ENCODE measurements around the gene PNKD.
A peak's percentile ranks its signal among the peaks of the same experiment; 100 is the strongest.

PNKD gene

GRCh38 chr2:218256612-218257350 lies 13.5 kb upstream of the PNKD start:
- DNase-seq (ENCODE audit: low read depth, low spot score) = no peak

DNA sequence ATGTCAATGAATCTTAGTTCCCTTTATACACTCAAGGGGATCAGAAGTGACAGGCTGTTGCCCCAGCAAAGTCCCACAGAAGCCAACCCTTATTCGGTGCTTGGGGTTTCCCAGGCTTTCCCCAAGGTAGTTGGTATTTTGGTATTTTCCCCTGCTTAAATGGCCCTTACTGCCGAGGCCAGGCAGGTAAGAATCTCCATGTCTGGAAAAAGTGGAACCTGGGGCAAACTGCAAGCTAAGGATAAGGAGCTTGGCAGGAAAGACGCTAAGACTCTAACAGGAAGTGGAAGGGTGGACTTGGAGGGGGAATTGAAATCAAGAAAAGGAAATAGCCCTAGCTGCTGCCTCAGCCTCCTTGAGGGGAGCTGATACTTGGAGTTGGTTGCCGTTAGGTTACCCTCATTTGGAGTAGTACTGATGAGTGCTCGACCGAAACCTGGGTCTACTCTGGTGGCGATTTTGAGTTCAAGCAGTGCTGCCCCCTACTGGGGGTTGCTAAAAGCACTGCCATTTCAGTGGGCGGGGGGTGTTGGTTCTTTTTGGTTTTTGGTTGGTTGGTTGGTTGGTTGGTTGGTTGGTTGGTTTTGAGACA lies 12.8 kb upstream of the PNKD start:
- peak; percentile 32 for DNase-seq (ENCODE audit: low read depth, low spot score)

DNA sequence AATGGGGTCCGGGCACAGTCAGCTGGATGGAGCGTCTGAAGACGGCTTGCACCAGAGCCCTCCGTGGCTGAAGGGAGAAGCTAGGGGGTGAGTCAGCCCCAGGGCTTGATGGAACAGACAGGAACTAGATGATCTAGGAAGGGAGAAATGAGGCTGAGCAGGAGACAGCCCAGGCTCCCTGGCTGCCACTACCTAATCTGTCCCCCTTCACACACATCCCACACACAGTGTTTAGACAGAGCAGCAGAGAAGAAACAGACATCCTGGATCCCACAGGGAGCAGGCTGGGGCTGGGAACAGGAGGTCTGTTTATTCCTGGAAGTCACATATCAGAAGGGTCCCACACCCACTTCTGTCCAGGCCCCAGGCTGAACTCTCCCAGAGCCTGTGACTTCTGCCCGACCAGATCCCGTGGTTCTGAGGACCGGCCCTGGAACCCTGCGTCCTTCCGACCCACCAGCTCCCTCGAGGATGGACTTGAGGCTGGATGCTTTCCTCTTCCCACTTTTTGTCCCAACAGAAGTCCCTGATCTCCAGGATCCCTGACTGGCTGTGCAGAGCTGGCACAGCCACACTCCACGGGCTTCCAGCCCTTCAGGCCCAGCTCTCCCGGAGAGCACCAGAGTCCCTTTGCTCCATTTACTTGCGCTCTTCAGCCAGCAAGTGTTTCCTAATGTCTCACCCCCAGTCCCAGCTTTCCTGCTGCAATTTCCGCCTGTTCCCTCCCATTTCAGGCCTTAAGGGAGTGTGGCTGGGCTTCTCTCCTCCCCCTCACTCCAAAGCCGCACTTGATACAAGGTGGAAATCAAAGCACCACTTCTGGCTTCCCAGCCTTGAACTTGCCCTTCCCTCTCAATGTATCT lies 11.0 kb upstream of the PNKD start:
- no peak for DNase-seq (ENCODE audit: low read depth, low spot score)

DNA sequence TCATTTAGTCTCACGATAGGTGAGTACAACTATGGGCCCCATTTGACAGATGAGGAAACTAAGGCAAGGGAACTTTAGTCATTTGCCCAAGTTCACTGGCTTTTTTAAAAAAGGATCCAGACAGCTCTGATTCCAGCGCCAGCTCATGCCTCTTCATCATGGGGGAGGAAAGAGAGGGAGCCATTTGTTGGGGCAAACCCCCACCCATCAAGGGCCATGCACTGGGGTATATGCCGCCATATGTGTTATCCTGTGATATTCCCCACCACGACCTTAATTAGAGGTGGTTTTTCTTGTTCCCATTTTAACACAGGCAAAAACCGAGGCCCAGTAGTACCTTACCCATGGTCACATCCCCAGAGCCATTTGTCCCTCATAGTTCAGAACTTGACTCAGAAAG lies 10.2 kb upstream of the PNKD start:
- no peak for DNase-seq (ENCODE audit: low read depth, low spot score)

DNA sequence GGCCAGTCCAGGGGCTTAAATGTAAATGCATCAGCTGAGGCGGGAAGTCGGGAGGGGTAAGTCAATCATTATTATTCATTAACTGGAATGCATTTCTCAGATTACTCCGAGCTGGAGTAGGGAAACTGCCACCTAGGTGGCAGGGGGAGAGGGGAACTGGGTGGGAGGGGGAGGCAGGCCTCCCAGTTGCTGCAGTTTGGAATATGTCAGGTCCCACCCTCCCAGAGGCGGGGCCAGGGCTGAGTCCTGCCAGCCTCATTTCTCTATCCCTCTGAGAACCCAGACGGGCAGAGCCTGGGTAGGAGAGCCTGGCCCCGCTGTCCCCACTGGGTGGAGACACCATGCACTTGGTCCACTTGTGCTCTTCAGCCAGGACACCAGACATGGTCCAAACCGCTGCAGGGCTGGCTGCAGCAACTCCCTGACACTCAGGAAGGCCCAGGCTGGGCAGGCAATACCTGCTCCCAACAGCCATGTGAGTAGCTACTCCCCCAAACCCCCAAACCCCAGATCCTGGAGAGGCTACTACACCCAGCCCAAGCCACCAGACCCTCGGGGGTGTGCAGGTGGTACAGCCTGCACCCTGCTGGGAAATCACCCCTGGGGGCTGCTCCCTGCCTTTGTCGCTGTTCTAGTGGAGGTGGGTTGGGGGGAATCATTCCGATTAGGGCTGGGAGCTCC lies 9.4 kb upstream of the PNKD start, which contains the start of gene GPBAR1:
Gene GPBAR1 (plus strand): TSS at position 274 of the 681 bp plus-strand sequence. CDS start 1,710 bp downstream, outside the sequence.
- DNase-seq (ENCODE audit: low read depth, low spot score) = no peak

DNA sequence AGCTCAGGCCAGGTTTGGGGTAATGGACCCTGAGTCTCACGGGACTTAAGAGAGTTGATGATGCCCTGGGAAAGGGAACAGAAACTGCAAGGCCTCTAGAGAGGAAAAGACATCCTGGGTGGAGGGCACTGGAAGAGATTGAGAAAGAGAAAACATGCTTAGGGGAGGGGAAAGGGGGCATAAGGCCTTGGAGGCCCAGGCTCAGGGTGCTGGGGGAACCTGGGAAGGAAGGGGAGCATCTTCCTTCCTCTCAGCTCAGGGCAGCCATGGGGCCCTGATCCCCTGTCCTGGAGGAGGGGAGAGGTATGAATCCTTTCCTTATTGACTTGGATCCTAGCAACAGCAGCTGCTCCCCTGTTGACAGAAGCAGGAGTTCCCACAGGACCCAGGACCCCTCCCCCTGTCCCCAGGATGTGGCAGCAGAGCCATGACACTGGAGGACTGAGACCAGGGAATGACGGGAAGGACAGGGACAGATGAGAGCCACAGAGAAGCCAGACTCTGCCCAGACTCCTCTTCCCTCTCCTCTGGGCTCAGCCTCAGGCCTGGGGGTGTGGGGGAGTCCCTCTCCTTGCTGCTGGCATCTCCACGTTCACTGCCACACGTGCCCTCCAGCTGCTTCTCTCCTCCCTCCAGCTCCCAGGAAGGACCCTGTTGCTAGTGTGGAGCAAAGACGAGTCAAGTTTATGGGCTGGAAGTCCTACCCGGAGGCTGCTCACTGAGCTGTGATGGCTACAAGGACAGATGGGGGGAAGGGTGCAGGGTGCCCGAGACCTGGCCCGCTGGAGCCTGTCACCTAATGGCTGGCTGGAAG lies 8.7 kb upstream of the PNKD start:
- no peak for DNase-seq (ENCODE audit: low read depth, low spot score)

GRCh38 chr2:218262237-218262600 lies 8.1 kb upstream of the PNKD start:
- no peak for DNase-seq (ENCODE audit: low read depth, low spot score)

- no peak for DNase-seq (ENCODE audit: low read depth, low spot score)
These were observed 7.4 kb upstream of the PNKD start for GRCh38 chr2:218262631-218263586.

DNA sequence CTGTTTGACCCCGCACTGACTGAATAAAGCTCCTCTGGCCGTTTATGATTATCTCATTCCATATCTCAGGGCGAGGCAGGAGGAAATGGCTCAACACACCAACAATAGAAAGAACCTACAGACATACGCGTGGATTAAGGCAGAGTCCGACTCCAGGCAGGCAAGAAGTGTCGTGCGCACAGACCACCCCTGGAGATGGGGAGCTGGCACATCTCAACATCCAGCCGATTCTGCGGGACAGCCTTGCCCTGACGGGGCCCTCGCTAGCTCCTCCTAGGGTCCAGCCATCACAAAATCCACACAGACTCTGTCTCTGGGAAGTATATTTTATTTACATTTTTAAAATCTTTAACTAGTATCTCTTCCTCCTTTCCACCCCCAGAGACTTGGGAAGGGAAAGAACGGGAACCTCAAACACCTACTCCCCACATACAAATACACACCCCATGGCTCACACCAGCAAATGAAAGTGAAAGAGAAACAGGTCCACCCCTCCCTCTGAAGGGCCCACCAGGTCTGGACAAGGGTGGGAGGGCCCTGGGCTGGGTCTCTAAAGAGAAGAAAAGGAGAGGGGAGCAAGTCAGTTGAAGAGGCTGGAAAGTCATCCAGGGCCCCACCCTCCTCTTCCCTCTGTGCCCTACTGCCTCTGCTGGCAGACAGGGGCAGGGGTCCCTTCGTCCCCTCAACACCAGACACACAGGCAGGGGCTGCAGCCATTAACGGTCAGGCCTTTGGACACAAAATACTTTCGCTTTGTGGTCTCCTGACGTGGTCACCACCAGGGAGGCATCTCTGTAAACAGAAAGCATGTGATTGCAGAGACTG lies 6.3 kb upstream of the PNKD start:
- DNase-seq (ENCODE audit: low read depth, low spot score) = no peak

DNA sequence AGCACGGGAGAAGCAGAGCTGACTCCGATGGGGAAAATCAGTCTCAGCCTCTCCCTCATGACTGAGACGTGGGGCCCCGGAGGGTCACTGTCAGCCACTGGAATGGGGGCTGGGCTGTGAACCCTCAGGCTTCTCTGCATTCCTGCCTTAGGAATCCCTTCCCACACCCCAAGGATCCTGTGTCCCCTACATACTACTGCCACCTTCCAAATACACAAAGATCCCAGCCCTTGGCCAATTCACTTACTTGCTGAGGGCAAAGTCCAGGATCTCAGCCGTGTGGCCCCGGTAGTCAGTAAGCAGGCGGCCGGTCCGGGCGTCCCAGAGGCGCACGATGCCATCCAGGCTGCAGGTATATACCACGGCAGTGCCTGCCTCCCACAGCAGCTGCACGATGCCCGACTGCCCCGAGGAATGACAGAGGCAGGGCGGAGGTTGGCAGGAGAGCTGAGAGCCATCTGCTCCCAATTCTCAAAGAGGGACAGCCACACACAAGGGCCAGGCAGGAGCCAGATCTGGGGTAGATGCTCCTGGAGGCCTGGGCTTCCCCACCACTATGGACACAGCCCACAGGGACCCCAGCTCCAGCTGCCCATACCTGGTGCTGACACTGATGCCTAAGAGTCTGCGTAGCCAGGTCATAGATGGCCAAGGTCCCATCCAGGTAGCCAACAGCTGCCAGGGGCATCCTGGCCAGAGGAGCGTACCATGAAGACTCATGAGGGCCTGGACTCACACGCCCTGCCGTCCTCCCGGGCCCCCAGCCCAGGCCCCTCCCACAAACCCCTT lies 5.4 kb upstream of the PNKD start:
- DNase-seq (ENCODE audit: low read depth, low spot score) = no peak

DNA sequence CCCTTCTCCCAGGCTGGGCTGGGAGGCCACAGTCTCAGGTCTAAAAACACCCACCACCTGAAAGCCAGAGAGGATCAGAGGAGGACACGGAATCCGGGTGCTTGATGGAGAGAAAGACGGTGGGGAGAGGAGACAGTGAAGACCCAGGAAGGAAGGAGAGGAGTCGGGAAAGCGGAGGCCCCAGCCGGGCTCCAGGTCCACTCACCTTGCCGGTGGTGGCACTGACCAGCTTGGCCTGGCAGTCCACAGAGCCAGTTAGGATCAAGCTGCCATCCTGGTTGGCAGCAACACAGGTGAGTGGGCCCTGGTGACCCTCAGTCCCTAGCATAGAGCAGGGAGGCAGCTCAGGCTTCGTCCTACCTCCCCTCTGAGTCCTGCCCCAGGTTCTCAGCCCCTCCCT lies 4.7 kb upstream of the PNKD start:
- DNase-seq (ENCODE audit: low read depth, low spot score) = no peak

DNA sequence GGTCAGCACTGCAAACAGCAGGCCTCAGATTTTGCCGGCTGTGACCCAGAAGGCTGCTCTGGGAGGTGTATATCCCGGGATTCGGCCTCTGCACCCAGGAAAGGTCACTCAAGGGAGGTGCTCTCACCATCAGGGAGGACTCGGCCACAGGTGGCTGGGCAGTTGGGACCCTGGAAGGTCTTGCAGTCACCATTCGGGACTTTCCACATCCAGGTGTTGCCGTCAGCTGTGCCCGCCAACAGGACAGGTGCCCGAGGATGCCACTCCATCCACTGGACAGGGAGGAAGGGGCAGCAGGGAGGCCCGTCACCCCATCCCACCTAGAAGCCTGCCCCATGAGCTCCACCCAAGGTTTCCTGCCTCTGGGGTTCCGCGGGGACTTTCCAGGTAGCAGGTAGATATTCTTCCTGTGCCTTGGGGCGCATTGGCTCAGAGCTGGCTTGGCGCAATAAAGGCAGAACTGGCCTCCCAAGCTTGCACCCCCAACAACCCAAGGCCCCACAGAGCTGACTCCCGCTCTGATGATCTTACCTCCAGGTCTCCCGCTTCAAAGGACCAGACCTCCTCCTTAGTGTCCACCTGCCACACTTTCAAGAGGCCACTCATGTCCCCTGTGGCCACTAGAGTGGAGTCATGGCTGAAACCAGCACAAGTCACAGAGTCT lies 3.9 kb upstream of the PNKD start:
- DNase-seq (ENCODE audit: low read depth, low spot score) = no peak

GRCh38 chr2:218267259-218267658 lies 3.1 kb upstream of the PNKD start:
- no peak for DNase-seq (ENCODE audit: low read depth, low spot score)

- DNase-seq (ENCODE audit: low read depth, low spot score) = no peak
These were observed 585 bp downstream of the PNKD start for GRCh38 chr2:218270721-218271486.

DNA sequence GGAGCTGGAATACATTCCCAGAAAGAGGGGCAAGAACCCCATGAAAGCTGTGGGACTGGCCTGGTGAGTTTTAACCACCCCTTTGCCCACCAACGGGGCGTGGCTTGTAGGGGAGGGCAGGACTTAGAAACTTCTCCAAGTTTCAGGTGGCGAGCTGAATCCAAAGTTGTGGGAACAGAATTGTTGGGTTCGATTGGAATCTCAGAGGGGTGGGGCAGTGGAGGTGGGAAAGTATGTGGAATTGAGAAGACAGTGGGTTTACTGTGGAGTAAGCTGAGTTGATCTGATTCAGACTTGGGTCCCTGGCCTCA lies 1.1 kb downstream of the PNKD start:
- DNase-seq (ENCODE audit: low read depth, low spot score) = no peak

DNA sequence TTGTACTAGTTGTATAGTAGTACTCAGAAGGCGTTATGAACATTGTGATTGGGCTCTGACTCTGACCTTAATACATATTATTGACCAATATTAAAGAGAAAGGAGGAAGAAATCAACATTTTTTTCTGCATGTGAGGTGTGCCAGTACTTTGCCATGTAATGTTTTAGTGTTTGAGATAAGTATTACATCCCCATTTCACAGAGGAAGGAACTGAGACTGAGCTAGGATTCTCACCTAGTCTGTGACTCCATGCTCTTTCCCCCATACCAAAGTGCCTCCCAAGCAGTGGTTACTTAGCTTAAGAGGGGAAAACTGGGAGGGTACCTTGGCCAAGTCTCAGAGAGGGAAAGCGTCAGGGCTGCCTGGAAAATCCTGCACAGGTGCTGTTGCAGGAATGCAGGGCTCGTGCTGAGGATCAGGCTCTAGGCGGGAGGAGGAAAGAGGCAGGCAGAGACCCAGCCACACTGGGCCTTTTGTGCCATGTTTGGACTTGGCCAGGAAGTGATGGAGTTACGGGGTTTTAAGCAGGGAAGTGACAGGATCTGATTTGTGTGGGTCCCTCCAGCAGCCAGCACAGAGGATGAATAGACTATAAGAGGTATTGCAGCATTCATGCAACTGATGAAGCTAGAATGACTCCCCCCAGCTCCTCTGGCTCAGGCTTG lies 1.7 kb downstream of the PNKD start:
- DNase-seq (ENCODE audit: low read depth, low spot score) = no peak

All from activated naive CD8-positive, alpha-beta T cell treated with anti-CD3 and anti-CD28 coated beads, Interleukin-2, amount 50 U/mL, for 16 hours (primary cell).